ES-I3 (cell line): ENCODE measurements around the gene DYNC1I1.

ENCODE experiments used
- H3K36me3 ChIP-seq: 2 replicates; pipeline ENCODE4 v1.6.1; 2013; ENCODE audit warnings: mild to moderate bottlenecking, low read length, control low read depth, moderate library complexity; ENCODE audit not compliant: insufficient read depth
- H3K4me1 ChIP-seq: 2 replicates; pipeline ENCODE4 v1.6.1; 2013; ENCODE audit warnings: mild to moderate bottlenecking, control low read depth, low read length; ENCODE audit not compliant: insufficient read depth
- H3K9ac ChIP-seq: 2 replicates; pipeline ENCODE4 v1.6.1; 2013; ENCODE audit warnings: low read depth, mild to moderate bottlenecking, low read length, moderate library complexity
- H3K9me3 ChIP-seq: 2 replicates; pipeline ENCODE4 v1.6.1; 2013; ENCODE audit warnings: mild to moderate bottlenecking, low read length, moderate library complexity; ENCODE audit not compliant: control insufficient read depth, insufficient read depth

The DYNC1I1 gene

DNA sequence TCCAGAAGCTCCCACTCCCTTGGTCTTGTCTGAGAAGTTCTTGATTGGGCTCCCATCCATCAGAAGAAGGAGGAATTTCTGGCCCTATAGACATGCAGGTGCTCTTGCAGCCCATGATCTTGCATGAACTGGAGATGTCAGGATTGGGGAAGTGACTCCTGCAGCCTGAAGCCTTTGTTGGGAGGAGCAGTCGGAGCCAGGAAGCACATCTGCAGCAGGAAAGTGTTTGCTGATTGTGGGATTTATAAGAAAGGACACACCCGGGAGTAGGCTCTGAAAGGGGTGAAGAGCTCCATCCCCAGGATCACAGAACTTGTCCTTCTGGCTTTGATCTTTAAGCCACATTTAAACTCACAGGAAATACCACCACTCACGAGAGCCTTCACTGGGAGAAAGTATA is 185.2 kb downstream of the DYNC1I1 start:
- no peak overlapping the region for H3K9ac ChIP-seq
- no peaks in the 10 kb centered on the region for H3K36me3 ChIP-seq
- no peaks in the 10 kb centered on the region for H3K4me1 ChIP-seq
- H3K9me3 ChIP-seq, result no peaks in the 10 kb centered on the region

- no peaks in the 10 kb centered on the region for H3K9me3 ChIP-seq
- no peaks in the 10 kb centered on the region for H3K4me1 ChIP-seq
- no peak overlapping the region for H3K9ac ChIP-seq
- no peaks in the 10 kb centered on the region for H3K36me3 ChIP-seq
Measured at GRCh38 chr7:95960706-95961244, 188.4 kb downstream of the DYNC1I1 start.

GRCh38 chr7:95963446-95963990 is 191.2 kb downstream of the DYNC1I1 start:
- Histone ChIP-seq H3K9me3 (no peaks in the 10 kb centered on the region), H3K9ac (no peak overlapping the region), H3K36me3 (no peaks in the 10 kb centered on the region), H3K4me1 (no peaks in the 10 kb centered on the region)

DNA sequence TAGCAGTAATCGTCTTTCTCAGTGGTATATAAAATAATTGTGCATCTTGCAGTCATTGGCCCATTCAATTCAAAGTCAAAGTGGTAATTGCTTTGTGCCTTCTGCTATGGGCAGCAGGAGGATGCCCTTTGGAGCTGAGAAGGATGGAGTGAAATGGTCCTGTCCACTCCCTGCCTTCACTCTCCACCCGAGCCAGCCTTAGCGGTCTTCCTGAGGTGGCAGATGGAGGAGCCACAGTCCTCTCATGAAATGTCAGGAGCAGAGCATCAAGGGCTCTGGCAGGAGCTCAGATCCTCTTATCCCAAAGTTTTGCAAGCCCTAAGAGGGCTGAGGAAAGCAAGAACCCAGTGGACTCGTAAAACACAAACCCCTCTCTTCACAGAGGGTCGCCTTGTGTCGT is 199.4 kb downstream of the DYNC1I1 start:
- Histone ChIP-seq H3K36me3 (no peaks in the 10 kb centered on the region), H3K9me3 (no peaks in the 10 kb centered on the region), H3K9ac (no peak overlapping the region), H3K4me1 (no peaks in the 10 kb centered on the region)

- no peaks in the 10 kb centered on the region for H3K4me1 ChIP-seq
- no peaks in the 10 kb centered on the region for H3K9me3 ChIP-seq
- H3K9ac ChIP-seq, result no peak overlapping the region
Measured at GRCh38 chr7:95972523-95972922, 200.2 kb downstream of the DYNC1I1 start.

GRCh38 chr7:95974108-95974507 is 201.8 kb downstream of the DYNC1I1 start:
- Histone ChIP-seq H3K9me3 (no peaks in the 10 kb centered on the region), H3K4me1 (no peaks in the 10 kb centered on the region), H3K9ac (no peak overlapping the region), H3K36me3 (no peaks in the 10 kb centered on the region)

More at GRCh38 chr7:95972523-95972922, 200.2 kb downstream of the DYNC1I1 start:
- no peaks in the 10 kb centered on the region for H3K36me3 ChIP-seq

DNA sequence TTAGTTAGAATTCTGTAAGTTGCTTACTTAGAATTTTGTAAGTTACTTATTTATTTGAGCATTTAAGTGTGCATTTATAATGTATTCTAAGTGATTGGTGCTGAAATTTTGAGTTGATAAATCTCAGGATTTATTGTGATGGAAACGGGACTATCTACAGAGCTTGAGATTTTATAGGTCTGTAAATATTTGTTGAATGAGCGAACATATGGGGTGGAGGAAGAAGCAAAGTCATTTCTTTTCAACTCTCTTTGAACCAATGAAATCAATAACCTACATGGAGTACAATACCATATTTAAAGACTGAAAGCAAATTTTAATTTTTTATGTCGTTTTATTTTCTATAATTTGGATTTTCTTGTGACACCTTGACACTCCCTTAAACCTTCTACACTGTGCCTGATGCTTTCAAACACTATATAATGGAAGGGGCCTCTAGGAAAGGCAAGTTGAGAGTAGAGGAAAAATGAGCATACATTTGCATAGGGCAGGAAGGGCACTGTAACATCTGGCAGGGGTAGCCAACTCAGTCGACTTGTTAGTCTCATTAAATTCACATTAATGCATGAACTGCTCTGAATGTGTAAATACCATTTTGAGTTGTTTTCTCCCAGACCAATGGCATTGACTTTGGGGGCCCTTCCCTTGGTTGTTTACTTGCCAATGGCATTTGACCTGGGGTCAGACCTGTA is 204.2 kb downstream of the DYNC1I1 start:
- Histone ChIP-seq H3K9ac (no peak overlapping the region), H3K4me1 (no peaks in the 10 kb centered on the region), H3K36me3 (no peaks in the 10 kb centered on the region), H3K9me3 (no peaks in the 10 kb centered on the region)

- Histone ChIP-seq H3K9ac (no peak overlapping the region), H3K36me3 (no peaks in the 10 kb centered on the region), H3K9me3 (no peaks in the 10 kb centered on the region), H3K4me1 (no peaks in the 10 kb centered on the region)
Measured at GRCh38 chr7:95977994-95978393, 205.6 kb downstream of the DYNC1I1 start.

- H3K9ac ChIP-seq, result no peak overlapping the region
- no peaks in the 10 kb centered on the region for H3K36me3 ChIP-seq
- H3K4me1 ChIP-seq, result no peaks in the 10 kb centered on the region
- H3K9me3 ChIP-seq, result no peaks in the 10 kb centered on the region
Measured at GRCh38 chr7:95980167-95980566, 207.8 kb downstream of the DYNC1I1 start.

- H3K9me3 ChIP-seq, result no peaks in the 10 kb centered on the region
Measured at GRCh38 chr7:95980706-95981105, 208.4 kb downstream of the DYNC1I1 start.

DNA sequence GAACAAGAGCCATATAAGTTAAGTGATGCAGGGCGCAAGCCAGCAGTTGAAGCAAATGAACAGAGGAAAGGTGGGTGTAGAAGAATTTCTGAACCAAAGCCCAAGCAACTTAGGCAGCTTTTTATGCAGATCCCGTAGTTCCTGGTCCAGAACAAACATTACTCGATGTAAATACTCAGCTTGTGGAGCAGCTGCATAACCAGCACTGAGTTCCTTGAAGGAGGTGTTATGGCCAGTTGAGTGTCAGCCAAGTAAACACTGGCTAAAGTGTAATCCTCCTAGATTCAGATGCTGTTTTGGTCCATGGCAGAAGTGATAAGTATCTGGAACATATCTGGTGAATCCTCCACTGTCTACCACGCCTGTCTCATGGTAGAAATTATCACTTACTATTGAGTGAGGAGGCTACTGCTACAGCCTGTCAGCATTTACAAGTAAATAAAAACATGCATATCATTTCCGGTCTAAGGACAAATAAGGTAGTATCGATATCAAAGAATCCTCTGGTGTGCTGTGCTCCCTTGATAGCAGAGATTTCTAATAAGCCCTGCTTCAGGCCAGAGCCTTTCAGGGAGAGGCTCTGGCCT is 213.9 kb downstream of the DYNC1I1 start:
- no peaks in the 10 kb centered on the region for H3K36me3 ChIP-seq
- H3K4me1 ChIP-seq, result no peaks in the 10 kb centered on the region
- H3K9me3 ChIP-seq, result no peaks in the 10 kb centered on the region
- H3K9ac ChIP-seq, result no peak overlapping the region

More at GRCh38 chr7:95980706-95981105, 208.4 kb downstream of the DYNC1I1 start:
- Histone ChIP-seq H3K4me1 (no peaks in the 10 kb centered on the region), H3K9ac (no peak overlapping the region), H3K36me3 (no peaks in the 10 kb centered on the region)

DNA sequence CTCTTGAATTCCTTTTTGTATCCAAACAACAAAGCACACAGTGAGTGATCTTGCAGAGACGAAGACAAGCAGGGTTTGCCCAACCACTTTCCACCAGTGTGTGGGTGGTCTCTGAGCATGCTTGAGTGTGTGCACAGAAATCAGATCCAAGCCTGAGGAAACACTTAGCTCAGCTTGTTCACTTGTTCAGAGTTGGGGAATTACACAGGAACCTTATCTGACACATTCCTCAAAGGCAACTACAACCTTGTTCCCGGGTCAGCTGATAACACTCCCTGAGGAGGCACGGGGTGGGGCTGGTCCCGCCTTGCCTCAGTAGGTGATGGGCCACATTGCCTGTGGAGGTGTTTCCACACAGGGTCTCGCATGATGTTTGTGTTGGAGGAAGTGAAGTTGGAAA is 216.9 kb downstream of the DYNC1I1 start:
- H3K9ac ChIP-seq, result no peak overlapping the region
- no peaks in the 10 kb centered on the region for H3K4me1 ChIP-seq
- H3K36me3 ChIP-seq, result no peaks in the 10 kb centered on the region
- H3K9me3 ChIP-seq, result no peaks in the 10 kb centered on the region

DNA sequence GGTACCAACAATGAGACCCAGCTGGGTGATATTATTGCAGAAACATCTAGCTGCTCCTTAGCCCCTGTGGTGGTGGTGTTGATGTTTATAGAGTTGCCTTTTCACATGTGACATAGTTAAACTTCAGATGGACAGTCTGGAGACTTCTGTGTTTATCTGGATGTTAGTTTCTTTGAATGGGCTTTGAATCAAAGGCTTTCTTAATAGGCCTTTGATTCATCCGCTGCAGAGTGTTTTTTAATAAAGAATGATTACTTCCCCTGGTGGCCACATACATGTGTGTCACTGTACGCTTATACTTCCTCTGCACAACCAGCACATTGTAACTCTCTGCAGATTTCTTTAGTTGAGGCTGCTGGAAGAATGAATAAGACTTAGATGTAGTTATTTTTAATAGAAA is 221.0 kb downstream of the DYNC1I1 start:
- Histone ChIP-seq H3K9ac (no peak overlapping the region), H3K4me1 (no peaks in the 10 kb centered on the region), H3K9me3 (no peaks in the 10 kb centered on the region), H3K36me3 (no peaks in the 10 kb centered on the region)

DNA sequence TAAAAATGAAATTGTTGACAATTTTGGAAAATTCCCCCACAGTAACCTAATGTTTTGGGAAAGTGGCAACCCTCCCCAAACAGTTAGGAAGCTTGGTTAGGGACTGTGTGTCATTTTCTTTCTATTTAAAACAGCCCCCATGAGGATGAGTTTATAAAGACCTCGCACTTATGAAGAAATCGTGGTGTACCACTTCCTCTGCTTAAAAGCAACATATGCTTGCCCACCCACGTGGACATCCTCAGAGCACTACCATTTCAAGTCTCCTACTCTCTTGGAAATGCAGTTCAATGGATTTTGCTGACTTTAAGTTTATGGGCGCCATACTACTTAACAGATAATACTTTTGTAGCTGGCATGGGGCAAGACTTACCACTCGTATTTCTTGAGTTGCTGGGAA is 223.8 kb downstream of the DYNC1I1 start:
- Histone ChIP-seq H3K4me1 (no peaks in the 10 kb centered on the region), H3K9ac (no peak overlapping the region), H3K36me3 (no peaks in the 10 kb centered on the region), H3K9me3 (no peaks in the 10 kb centered on the region)

- Histone ChIP-seq H3K9ac (no peak overlapping the region), H3K36me3 (no peaks in the 10 kb centered on the region), H3K9me3 (no peaks in the 10 kb centered on the region), H3K4me1 (no peaks in the 10 kb centered on the region)
Measured at GRCh38 chr7:95996886-95997285, 224.5 kb downstream of the DYNC1I1 start.
